Measurements from ENCODE around the gene SRPX.

The SRPX gene

GRCh38 chrX:38129366-38129765, 91.3 kb downstream of the SRPX start:
- no peak for DNase-seq

DNA sequence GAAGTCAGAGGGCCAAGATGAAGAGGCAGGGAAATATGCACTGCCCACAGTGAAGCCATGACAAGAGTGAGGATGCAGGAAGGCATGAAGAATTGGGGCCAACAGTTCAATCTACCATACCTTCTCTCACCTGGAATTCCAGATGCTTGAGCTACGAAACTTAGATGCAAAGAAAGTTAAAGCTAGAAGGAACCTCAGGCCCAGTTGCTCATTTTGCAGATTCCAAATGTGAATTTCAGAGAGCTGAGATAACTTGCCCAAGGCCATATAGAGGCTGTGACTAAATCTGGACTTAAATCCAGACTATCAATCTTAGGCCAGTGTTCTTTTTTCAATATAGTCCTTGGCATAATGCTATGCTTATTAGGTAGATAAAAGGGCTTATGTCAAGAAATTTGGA, 92.7 kb downstream of the SRPX start:
- DNase-seq = no peak

DNA sequence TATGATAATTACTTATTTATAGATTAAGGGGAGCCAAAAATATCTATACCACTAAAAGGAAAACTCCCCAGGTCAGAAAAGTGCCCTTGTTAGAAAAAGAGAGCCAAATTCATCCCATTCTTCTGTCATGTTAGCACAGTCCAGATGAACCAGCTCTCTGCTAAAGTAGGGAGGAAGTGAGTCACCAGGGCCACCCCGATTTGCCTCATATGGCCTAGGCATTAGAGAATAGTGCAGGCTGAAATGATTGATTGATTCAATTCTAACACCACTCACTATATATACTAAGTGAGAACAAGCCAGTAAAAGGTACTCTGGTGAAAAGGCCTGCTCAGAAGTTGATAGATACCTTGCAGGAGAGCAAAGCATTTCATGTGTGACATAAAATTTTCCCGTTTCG, 94.5 kb downstream of the SRPX start:
- DNase-seq = peak; percentile 12

DNA sequence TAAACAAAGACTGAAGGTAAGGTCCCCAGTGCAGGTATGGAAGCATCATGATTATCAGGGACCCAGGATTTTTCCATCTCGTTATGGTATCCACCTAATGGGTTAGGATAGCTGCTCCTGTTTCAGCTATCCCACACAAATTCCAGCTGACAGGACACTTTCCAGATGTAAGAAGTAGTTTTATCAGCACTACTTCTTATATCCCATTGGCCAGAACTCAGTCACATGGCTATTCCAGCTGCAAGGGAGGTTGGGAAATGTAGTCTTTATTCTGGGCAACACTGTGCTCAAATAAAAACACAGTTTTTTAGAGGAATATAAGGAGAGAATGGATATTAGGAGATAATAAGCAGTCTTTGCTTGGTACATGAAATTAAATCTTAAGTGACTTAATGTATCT, 96.7 kb downstream of the SRPX start:
- no peak for DNase-seq

GRCh38 chrX:38117485-38117884, 103.2 kb downstream of the SRPX start:
- no peak for DNase-seq

- no peak for DNase-seq
Measured at GRCh38 chrX:38116706-38117105, 104.0 kb downstream of the SRPX start.

- DNase-seq = no peak
Measured at GRCh38 chrX:38112566-38112965, 108.1 kb downstream of the SRPX start.

- DNase-seq = no peak
Measured at GRCh38 chrX:38111196-38111595, 109.5 kb downstream of the SRPX start.

DNA sequence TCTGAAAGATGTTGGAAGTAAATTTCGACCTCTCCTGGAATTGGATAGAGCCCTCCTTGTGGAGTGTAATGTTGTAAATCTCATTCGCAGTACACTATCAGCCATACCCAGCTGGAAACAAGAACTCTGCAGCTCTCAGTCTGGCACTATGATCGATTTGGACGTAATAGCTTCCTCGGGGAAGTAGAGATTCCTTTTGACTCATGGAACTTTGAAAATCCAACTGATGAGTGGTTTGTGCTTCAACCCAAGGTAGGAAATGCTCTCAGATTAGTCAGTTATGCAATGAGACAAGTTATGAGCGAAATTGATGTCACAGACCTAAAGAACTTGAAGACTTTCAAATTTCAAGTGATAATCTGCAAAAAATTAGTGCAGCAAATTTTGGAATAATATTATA, 110.4 kb downstream of the SRPX start:
- no peak for DNase-seq

GRCh38 chrX:38109042-38109898, 111.4 kb downstream of the SRPX start:
- no peak for DNase-seq

DNA sequence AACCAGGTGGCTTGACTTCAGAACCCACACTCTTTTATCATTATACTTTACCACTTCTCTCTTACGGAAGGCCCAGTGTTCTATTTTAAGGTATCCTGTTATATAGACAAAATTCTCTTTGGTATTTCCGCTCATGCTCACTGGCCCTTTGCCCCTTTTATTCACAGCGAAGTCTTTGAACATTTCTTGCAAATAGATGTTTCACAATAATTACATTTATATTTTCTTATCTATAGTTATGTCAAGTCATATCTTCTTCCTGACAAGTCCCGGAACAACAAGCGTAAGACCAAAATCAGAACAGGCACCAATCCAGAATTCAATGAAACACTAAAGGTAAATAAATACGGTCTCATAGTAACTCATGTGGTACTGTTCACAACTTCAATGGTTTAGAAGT, 112.3 kb downstream of the SRPX start:
- no peak for DNase-seq

DNA sequence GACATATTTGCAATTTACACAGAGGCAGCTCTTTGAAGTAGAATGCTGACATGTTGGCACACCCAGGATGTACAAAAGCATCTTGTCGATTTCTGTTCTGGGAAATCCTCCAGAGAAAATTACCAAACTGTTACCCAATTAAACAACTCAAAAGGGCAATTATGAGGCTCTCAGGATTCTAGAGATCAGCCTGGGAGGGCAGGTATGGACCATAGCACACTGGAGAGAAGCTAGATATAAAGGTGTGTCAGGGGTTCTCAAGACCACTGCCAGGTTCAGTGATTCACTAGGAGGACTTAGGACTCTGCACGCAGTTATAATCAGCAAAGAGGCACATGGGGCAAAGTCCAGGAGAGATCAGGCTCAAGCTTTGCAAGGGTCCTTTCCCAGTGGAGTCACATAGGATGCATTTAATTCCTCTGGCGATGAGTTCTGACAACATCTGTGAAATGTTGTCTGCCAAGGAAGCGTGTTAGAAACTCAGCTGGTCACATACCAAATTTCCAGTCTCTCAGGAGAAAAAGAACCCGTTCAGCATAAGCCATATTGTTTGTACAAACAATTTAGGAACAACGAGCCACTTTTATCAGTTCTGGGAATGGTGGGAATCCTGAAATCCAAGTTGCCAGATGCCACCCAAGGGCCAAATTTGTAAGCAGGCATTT, 113.5 kb downstream of the SRPX start:
- no peak for DNase-seq

- no peak for DNase-seq
Measured at GRCh38 chrX:38105216-38105725, 115.4 kb downstream of the SRPX start.

DNA sequence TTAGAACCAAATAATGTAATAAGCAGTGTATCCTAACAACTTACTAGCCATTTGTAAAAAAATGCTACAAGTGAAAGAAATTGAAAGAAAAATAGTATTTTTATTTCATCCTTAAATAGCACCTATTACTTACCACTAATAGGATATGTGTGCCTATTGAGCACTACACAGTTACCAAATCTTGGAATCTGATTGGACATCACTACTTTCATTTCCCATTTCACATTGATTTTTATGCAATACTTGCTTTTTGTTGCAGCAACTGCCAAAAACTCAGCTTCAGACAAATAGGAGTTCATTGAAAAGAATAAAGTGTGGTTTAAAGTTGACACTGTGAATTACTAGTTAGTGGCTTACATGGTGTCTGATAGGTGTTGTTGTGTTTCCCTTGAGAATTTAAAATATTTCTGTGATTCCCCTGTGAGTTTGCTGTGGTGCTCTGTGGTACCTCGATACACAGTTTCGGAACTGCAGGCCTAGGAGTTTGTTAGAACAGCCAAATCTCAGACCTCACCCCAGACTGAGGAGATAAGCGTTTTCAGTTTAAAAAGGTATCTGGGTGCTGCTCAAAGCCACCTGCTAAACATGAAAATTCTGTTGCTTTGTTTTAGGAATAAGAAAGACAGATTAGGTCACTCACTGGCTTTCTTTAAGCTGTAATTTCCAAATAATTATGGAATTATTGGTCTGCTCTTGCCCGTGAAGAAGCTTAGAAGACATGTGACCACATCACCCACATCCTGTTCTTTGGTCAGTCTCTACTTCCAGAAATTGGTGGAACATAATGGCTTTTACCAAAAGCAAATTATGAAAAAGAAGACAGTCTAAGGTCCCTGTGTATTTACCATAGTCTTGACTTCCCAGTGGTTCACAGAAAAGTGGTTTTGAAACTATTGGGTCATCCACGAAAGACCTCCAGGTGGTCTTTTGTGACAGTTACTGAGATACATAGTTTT, 116.5 kb downstream of the SRPX start:
- DNase-seq = no peak

- no peak for DNase-seq
Measured at GRCh38 chrX:38102875-38103274, 117.8 kb downstream of the SRPX start.

- no peak for DNase-seq
Measured at GRCh38 chrX:38102240-38102639, 118.4 kb downstream of the SRPX start.

- no peak for DNase-seq
Measured at GRCh38 chrX:38099688-38100087, 121.0 kb downstream of the SRPX start.

Data from HCEC 1CT (cell line).